HepG2 (cell line): Measurements from ENCODE around the gene ITK. TPM values are rescaled to one million over a fixed set of nuclear protein-coding genes. Genes with fewer than 3 reads are reported as not detected.

Experiments used
- ARNT2 ChIP-seq: sonication (generic); formaldehyde crosslinking; IDR thresholded peaks from 2 replicates; pipeline ENCODE4 v1.8.0; 2022; ENCODE audit warnings: mild to moderate bottlenecking, low read depth, missing genetic modification reagents, moderate library complexity
- CCAR2 ChIP-seq: fragments of 200-400 bp; formaldehyde crosslinking; optimal IDR thresholded peaks from 2 replicates; pipeline ENCODE3; 2018; ENCODE audit warnings: low read depth, mild to moderate bottlenecking, low read length, moderate library complexity
- E2F5 ChIP-seq: sonication (generic); formaldehyde crosslinking; conservative IDR thresholded peaks from 2 replicates; pipeline ENCODE4 v1.4.0; 2020; ENCODE audit warnings: missing genetic modification reagents
- HMGXB4 ChIP-seq, 2 experiments: sonication (generic) in 1 of 2; formaldehyde crosslinking in 1 of 2; IDR thresholded peaks; 2 replicates each; pipeline versions ENCODE4 v1.4.0 to v1.6.1; 2018 to 2020; ENCODE audit warnings: missing genetic modification reagents in 2 of 2, borderline replicate concordance in 1 of 2, low read depth in 1 of 2, mild to moderate bottlenecking in 1 of 2, missing biosample characterization in 1 of 2
- HNF4A ChIP-seq: sonication (generic); formaldehyde crosslinking; IDR thresholded peaks from 2 replicates; pipeline ENCODE4 v1.4.0; 2020; ENCODE audit warnings: missing genetic modification reagents
- HNRNPUL1 ChIP-seq: fragments of 200-400 bp; formaldehyde crosslinking; IDR thresholded peaks from 2 replicates; pipeline ENCODE4 v1.6.1; 2017; ENCODE audit warnings: low read depth, mild to moderate bottlenecking, low read length, moderate library complexity
- MAFK ChIP-seq, 2 experiments: IDR thresholded peaks in 1 of 2; conservative IDR thresholded peaks in 1 of 2; 2 replicates each; pipeline ENCODE4 v1.6.1; 2011; ENCODE audit warnings: improper control_type of control experiment in 2 of 2, low read length in 2 of 2
- MED13 ChIP-seq: sonication (generic); formaldehyde crosslinking; IDR thresholded peaks from 2 replicates; pipeline ENCODE4 v1.5.0; 2020; ENCODE audit warnings: missing genetic modification reagents
- PHB2 ChIP-seq: fragments of 450-650 bp; IDR thresholded peaks from 2 replicates; pipeline ENCODE4 v1.6.1; 2018; ENCODE audit not compliant: partially characterized antibody
- PHF5A ChIP-seq: IDR thresholded peaks from one replicate; pipeline ENCODE4 v1.6.1; 2018; ENCODE audit warnings: low read depth, missing genetic modification reagents; ENCODE audit not compliant: unreplicated experiment
- SP1 ChIP-seq, 2 experiments: fragments of 450-650 bp in 1 of 2; sonication (generic) in 1 of 2; formaldehyde crosslinking in 1 of 2; IDR thresholded peaks; 2 replicates each; pipeline versions ENCODE4 v1.4.0 to v1.6.1; 2016 to 2020; ENCODE audit warnings: missing genetic modification reagents in 1 of 2
- THAP11 ChIP-seq: IDR thresholded peaks from 2 replicates; pipeline ENCODE4 v1.6.1; 2016; ENCODE audit warnings: missing biosample characterization, missing genetic modification reagents
- THRA ChIP-seq: sonication (generic); formaldehyde crosslinking; IDR thresholded peaks from 2 replicates; pipeline ENCODE4 v1.4.0; 2020; ENCODE audit warnings: missing genetic modification reagents, borderline replicate concordance
- TRAFD1 ChIP-seq: sonication (generic); formaldehyde crosslinking; IDR thresholded peaks from 2 replicates; pipeline ENCODE4 v1.5.1; 2020; ENCODE audit warnings: missing genetic modification reagents, mild to moderate bottlenecking, borderline replicate concordance
- ZNF180 ChIP-seq: sonication (generic); formaldehyde crosslinking; IDR thresholded peaks from 2 replicates; pipeline ENCODE4 v1.4.0; 2020; ENCODE audit warnings: low read depth, missing genetic modification reagents, borderline replicate concordance
- ZNF207 ChIP-seq: fragments of 450-650 bp; IDR thresholded peaks from 2 replicates; pipeline ENCODE4 v1.6.1; 2016; ENCODE audit warnings: antibody characterized with exemption, borderline replicate concordance
- ZNF441 ChIP-seq: sonication (generic); formaldehyde crosslinking; IDR thresholded peaks from 2 replicates; pipeline ENCODE4 v1.7.0; 2021; ENCODE audit warnings: missing genetic modification reagents, borderline replicate concordance
- ZNF574 ChIP-seq: sonication (generic); formaldehyde crosslinking; IDR thresholded peaks from 2 replicates; pipeline ENCODE4 v1.4.0; 2020; ENCODE audit warnings: missing genetic modification reagents
- ZNF598 ChIP-seq: sonication (generic); formaldehyde crosslinking; IDR thresholded peaks from 2 replicates; pipeline ENCODE4 v1.5.1; 2020; ENCODE audit warnings: mild to moderate bottlenecking, missing genetic modification reagents, borderline replicate concordance
- ZNF839 ChIP-seq: sonication (generic); formaldehyde crosslinking; IDR thresholded peaks from 2 replicates; pipeline ENCODE4 v1.4.0; 2020; ENCODE audit warnings: missing genetic modification reagents, mild to moderate bottlenecking, borderline replicate concordance
- polyA plus RNA-seq, 8 experiments: library from polyadenylated mRNA; depleted of rRNA in 3 of 8; stranded (reverse) in 7 of 8; unstranded in 1 of 8; fragments of >200 nt; fragmentation: Illumina TruSeq in 4 of 8; extraction: Trizol in 4 of 8; gene quantifications; 2 replicates each; pipeline versions ENCODE4 v1.2.1 to v1.2.3, GENCODE V29; 2011 to 2016; ENCODE audit warnings: low read depth in 4 of 8, missing spikeins in 1 of 8, mixed read lengths in 1 of 8; ENCODE audit not compliant: insufficient read depth in 1 of 8
- total RNA-seq, 5 experiments: library from RNA; depleted of rRNA; stranded (reverse); fragments of >200 nt; fragmentation: Illumina TruSeq; extraction: Trizol; gene quantifications; 2 replicates each; pipeline ENCODE4 v1.2.3, GENCODE V29; 2016; ENCODE audit warnings: low read depth in 1 of 5

ITK gene
- total and polyA plus RNA-seq, 2 of the 13 experiments (the other 11 are each of a cell fraction or from before 2014, with no cell fraction given): 0.01 TPM; not detected in 1

GRCh38 chr5:157290981-157291711 is 110.5 kb downstream of the ITK start (continued):
- no peak for TF ChIP-seq E2F5
- peak in 1 of 2 experiments; percentile 37; a peak in 1 of 4 replicates for TF ChIP-seq HMGXB4 (CRISPR knock-in tag; IDR thresholded peaks at IDR 0.05; ENCODE audit: borderline replicate concordance in 1 of 2, low read depth in 1 of 2)
- peak; percentile 69; the same call in 1 of the 2 replicates for TF ChIP-seq ZNF598 (CRISPR knock-in tag)
- TF ChIP-seq PHF5A: peak; percentile 85
- no peak for TF ChIP-seq CCAR2
- TF ChIP-seq TRAFD1 (CRISPR knock-in tag): no peak
- TF ChIP-seq ZNF441 (CRISPR knock-in tag): peak; percentile 100
- TF ChIP-seq THAP11 (CRISPR knock-in tag): peak; percentile 77
- TF ChIP-seq ZNF207: no peak
- no peak for TF ChIP-seq ZNF180
- TF ChIP-seq MED13 (CRISPR knock-in tag): no peak
- TF ChIP-seq HNRNPUL1: peak; percentile 40; the same call in 1 of the 2 replicates
- TF ChIP-seq THRA (CRISPR knock-in tag): peak; percentile 77
- peak; percentile 74 for TF ChIP-seq ARNT2 (CRISPR knock-in tag)
- TF ChIP-seq ZNF574 (CRISPR knock-in tag): peak; percentile 80
- no peak for TF ChIP-seq ZNF839 (CRISPR knock-in tag)
- TF ChIP-seq SP1 (IDR thresholded peaks at IDR 0.05): no peak
- TF ChIP-seq SP1 (CRISPR knock-in tag; IDR thresholded peaks at IDR 0.05): no peak; the same call in 1 of the 2 replicates
- TF ChIP-seq HNF4A: peak; percentile 97
- no peak for TF ChIP-seq PHB2
- no peak for TF ChIP-seq MAFK (conservative IDR thresholded peaks at IDR 0.05 in 1 of 2, IDR thresholded peaks at IDR 0.05 in 1 of 2; ENCODE audit: low read length in 2 of 2)
